GM12872 (cell line): ENCODE measurements around the gene ADD3.

Source experiments
- TF ChIP-seq, protein P1 (sequence below): IDR thresholded peaks from 3 replicates; pipeline ENCODE4 v1.5.1; 2011; ENCODE audit warnings: low read depth, mild to moderate bottlenecking, low read length, moderate library complexity; ENCODE audit not compliant: insufficient read depth

Gene ADD3

DNA sequence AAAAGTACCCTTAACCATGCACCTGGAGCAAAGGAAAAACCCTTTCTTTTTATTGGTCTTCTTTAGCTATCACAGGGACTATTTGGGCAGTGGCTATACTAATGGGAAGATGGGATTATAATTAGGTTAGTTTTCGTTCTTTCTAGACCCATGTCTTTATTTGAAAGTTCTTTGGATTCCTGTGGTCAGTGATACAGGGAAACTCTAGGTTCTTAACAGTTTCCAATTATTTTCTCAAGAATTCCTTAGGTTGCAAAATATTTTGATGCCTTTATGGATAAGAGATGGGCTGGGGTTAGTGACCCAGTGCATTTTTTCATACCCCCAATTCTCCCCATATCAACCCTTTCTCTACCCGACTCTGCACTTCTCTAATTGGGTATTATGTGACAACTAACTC lies 49.0 kb downstream of the ADD3 start:
- TF ChIP-seq, protein P1, sequence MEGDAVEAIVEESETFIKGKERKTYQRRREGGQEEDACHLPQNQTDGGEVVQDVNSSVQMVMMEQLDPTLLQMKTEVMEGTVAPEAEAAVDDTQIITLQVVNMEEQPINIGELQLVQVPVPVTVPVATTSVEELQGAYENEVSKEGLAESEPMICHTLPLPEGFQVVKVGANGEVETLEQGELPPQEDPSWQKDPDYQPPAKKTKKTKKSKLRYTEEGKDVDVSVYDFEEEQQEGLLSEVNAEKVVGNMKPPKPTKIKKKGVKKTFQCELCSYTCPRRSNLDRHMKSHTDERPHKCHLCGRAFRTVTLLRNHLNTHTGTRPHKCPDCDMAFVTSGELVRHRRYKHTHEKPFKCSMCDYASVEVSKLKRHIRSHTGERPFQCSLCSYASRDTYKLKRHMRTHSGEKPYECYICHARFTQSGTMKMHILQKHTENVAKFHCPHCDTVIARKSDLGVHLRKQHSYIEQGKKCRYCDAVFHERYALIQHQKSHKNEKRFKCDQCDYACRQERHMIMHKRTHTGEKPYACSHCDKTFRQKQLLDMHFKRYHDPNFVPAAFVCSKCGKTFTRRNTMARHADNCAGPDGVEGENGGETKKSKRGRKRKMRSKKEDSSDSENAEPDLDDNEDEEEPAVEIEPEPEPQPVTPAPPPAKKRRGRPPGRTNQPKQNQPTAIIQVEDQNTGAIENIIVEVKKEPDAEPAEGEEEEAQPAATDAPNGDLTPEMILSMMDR, result no peak

DNA sequence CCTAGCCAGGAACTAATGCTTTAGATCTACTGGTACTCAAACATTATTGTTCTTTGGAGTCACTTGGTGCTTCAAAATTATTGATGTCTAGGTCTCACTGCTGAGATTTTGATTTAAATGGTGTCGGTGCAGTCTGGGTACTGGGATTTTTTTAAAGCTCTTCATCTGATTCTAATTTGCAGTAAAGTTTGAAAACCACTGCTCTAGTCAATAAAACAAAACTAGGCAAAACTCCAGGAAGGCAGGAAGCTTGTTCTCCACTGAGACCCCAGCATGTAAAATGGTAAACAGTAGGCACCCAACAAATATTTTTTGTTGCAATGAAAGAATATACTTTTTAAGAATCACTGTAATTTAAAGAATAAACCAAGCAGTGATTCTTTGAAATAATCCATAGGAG lies 49.7 kb downstream of the ADD3 start:
- TF ChIP-seq, protein P1, result no peak

DNA sequence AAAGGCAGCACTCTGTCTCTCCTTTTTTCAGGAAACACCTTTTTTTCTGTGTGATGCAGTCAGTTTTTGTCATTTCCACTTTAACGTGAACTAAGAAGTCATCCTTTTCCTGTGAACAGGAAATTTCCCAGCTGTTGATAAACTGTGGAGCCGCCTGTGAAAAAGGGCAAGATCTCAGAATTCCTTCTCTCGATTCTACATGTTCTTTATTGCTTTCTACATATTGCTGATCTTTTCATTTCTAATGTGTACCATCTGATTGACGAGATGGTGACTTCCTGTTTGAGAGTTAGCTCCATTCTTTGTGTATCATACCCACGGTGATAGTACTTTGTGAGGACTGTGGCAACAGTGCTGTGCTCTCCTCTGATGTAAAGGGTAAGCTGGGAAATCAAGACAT lies 50.4 kb downstream of the ADD3 start:
- TF ChIP-seq, protein P1, result no peak

DNA sequence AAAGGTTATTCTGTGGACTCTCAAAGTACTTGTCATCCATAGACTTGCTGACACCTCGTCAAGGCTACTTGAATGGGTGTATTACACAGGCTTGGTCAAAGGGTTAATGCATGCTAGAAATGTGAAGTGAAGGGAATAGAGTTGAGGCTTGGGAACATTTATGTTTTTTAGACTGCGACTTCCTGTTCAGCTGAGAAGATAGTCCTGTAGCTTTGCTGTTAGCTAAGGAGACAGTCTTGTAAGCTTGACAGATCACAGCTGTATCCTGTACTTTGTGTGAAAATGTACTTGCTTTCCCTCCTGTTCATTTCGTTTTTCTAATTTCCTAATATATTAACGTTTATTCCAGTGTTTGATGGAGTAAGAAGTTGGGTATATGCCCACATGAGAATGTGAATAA lies 52.1 kb downstream of the ADD3 start:
- TF ChIP-seq, protein P1, result no peak

DNA sequence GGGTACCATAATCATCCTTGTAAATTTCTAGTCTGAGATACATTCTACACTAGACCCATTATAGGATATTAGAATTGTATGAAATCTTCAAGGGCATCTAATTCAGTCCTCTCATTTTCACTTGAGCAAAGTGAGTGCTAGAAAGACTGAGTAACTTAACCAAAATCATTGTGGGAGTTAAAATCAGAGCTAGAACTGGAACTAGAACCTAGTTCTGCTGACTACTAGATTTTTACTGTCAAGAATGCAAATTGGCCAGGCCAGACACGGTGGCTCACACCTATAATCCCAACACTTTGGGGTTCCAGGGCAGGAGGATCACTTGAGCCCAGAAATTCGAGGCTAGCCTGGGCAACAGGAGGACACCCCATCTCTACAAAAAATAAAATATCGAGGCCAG lies 53.9 kb downstream of the ADD3 start:
- TF ChIP-seq, protein P1, result no peak

DNA sequence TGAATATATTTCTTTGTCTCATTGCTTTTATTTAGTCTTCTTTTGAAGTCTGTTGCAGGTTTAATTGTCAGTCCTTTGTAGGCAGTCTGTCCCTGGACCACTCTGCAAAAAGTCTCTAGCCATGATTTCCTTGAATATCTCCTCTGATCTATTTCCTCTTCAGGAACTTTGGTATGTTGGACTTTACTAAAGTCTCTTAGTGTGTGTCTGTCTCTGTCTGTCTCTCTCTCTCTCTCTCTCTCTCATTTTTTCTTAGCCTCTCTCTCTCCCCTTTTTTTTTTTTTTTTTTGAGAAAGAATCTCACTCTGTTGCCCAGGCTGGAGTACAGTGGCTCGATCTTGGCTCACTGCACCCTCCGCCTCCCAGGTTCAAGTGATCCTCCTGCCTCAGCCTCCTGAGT lies 57.5 kb downstream of the ADD3 start:
- TF ChIP-seq, protein P1, result no peak

DNA sequence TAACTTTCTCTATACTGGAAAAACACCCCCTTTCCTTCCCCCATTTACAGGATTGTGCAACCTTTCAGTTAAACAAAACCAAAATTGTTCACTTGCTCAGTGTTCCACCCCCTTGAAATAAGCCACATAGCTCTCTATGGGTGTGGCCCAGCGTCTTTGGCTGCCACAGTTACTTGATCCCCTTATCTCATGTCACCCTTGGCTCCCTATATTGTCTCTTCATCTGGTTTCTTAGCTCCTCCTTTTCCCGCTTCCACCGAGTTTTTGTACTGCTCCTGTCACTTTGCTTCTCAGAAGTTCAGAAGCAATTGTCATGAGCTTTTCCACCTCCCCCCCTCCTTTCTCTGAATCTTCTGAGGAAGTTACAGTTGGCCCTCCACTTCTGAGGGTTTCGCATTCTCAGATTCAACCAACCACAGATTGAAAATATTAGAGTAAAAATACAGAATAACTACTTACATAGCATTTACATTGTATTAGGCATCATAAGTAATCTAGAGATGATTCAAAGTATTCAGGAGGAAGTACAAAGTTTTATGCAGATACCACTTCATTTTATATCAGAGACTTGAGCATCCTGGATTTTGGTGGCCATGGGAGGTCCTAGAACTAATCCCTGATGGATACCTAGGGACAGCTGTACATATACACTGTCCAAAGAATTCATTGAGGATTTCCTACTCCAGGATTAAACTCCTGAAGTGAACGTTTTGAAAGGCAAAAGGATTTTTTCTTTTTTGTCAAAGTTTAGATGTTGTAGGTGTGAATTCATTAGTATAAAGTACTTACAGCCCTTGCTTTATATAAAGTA lies 60.4 kb downstream of the ADD3 start:
- TF ChIP-seq, protein P1, result no peak

DNA sequence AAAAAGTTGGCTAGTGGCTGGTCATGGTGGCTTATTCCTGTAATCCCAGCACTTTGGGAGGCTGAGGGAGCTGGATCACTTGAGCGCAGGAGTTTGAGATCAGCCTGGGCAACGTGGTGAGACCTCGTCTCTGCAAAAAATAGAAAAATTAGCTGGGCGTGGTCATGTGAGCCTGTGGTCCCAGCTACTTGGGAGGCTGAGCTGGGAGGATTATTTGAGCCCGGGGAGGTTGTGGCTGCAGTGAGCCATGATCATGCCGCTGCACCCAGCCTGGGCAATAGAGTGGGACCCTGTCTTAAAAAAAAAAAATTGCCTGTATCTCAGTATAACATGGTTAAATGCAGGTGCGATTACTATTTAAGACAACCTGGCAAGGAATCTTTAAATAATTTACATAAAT lies 61.0 kb downstream of the ADD3 start:
- TF ChIP-seq, protein P1, result no peak
